ENCODE results near the gene KLK4. TPM values are rescaled to one million over a fixed set of nuclear protein-coding genes. Genes with fewer than 3 reads are reported as not detected.

KLK4 gene
- total RNA-seq, 1 experiment from 2014 or later = 0.84 TPM

GRCh38 chr19:50870417-50871089 is 40.6 kb downstream of the KLK4 start:
- Histone ChIP-seq H3K9me2 (ENCODE audit: insufficient read depth) (no peaks in the 10 kb centered on the region), H3K4me1 (ENCODE audit: control insufficient read depth in 1 of 2, insufficient read depth in 2 of 2, low read length in 2 of 2) (no peaks in the 10 kb centered on the region), H3K9ac (ENCODE audit: low read length) (no peak overlapping the region), H2AFZ (ENCODE audit: low read depth, low read length, poor library complexity, severe bottlenecking) (no peak overlapping the region), H3K4me3 (replicated peaks in 1 of 2; ENCODE audit: low read depth in 1 of 2, low read length in 2 of 2) (no peak overlapping the region), H3K4me2 (ENCODE audit: low read length) (no peak overlapping the region), H3K9me3 (ENCODE audit: control insufficient read depth in 1 of 2, insufficient read depth in 1 of 2, low read depth in 1 of 2, low read length in 2 of 2) (no peaks in the 10 kb centered on the region), H3K27ac (ENCODE audit: low read depth, low read length) (no peak overlapping the region), H3K36me3 (ENCODE audit: control insufficient read depth in 1 of 2, insufficient read depth in 2 of 2, low read length in 2 of 2) (no peaks in the 10 kb centered on the region), H4K20me1 (ENCODE audit: insufficient read depth) (no peaks in the 10 kb centered on the region), H3K27me3 (ENCODE audit: insufficient read depth, low read length) (peaks cover 77% of the 10 kb centered on the region), H3K79me2 (ENCODE audit: insufficient read depth, low read length) (no peaks in the 10 kb centered on the region)
- intact Hi-C loops (cut with micrococcal nuclease) = no loop called here
- CTCF ChIA-PET = no interaction called here
- RAD21 ChIA-PET (ENCODE audit: low non-redundant PET in 1 of 2, low total read pairs in 2 of 2, uncharacterized antibody in 2 of 2, unreplicated experiment in 2 of 2) = no interaction called here
- TF ChIP-seq JUND (IDR thresholded peaks at IDR 0.05) = no peak
- no peak for TF ChIP-seq CBX3 (IDR thresholded peaks at IDR 0.05; ENCODE audit: low read depth)
- TF ChIP-seq TCF7L2 (IDR thresholded peaks at IDR 0.05; ENCODE audit: borderline replicate concordance, extremely low read depth, insufficient read depth, insufficient read length) = no peak
- no peak for TF ChIP-seq REST (IDR thresholded peaks at IDR 0.05; ENCODE audit: low read depth)
- no peak for TF ChIP-seq YY1 (IDR thresholded peaks at IDR 0.05; ENCODE audit: extremely low read depth, insufficient replicate concordance, low read depth, low read length)
- TF ChIP-seq ZFX (IDR thresholded peaks at IDR 0.05) = no peak
- TF ChIP-seq POLR2A (IDR thresholded peaks at IDR 0.05; ENCODE audit: borderline replicate concordance, extremely low read depth, insufficient read depth, insufficient read length) = no peak
- TF ChIP-seq CTCF (IDR thresholded peaks at IDR 0.05 in 2 of 3, conservative IDR thresholded peaks at IDR 0.05 in 1 of 3; ENCODE audit: borderline replicate concordance in 1 of 3, insufficient read depth in 1 of 3, low read depth in 2 of 3, low read length in 2 of 3) = no peak
- no peak for TF ChIP-seq CEBPB (IDR thresholded peaks at IDR 0.05; ENCODE audit: low read depth)
- TF ChIP-seq MAX (IDR thresholded peaks at IDR 0.05) = no peak
- TF ChIP-seq SP1 (IDR thresholded peaks at IDR 0.05; ENCODE audit: low read depth) = no peak
- no peak for TF ChIP-seq EGR1 (IDR thresholded peaks at IDR 0.05; ENCODE audit: low read depth)
- no peak for TF ChIP-seq FOSL1 (IDR thresholded peaks at IDR 0.05; ENCODE audit: low read depth)
- no peak for TF ChIP-seq EZH2phosphoT487 (IDR thresholded peaks at IDR 0.05; ENCODE audit: borderline replicate concordance)
- TF ChIP-seq ZNF274 (IDR thresholded peaks at IDR 0.05; ENCODE audit: low read depth, low read length) = no peak
- no peak for TF ChIP-seq ELF1 (IDR thresholded peaks at IDR 0.05; ENCODE audit: borderline replicate concordance, low read depth)
- POLR2A ChIA-PET = no interaction called here
- ATAC-seq (no peak), DNase-seq (ENCODE audit: low read depth, low spot score) (no peak)
- no TSS peak for BruUV-seq (replicated peaks)
